ENCODE results near the gene CHD5. TPM values are rescaled to one million over a fixed set of nuclear protein-coding genes. Genes with fewer than 3 reads are reported as not detected.
"Not testable (repeated sequence)": the region's sequence is repeated elsewhere in the genome, so short reads cannot be mapped to it uniquely, and the experiment has no call there.

Gene CHD5
- polyA plus RNA-seq, 1 donor: 0.14 TPM

GRCh38 chr1:6086358-6086757, 93.8 kb downstream of the CHD5 start:
- no peak for DNase-seq (ENCODE audit: low read depth)

- no peak for DNase-seq (ENCODE audit: low read depth)
Measured at GRCh38 chr1:6085666-6086065, 94.5 kb downstream of the CHD5 start.

GRCh38 chr1:6084781-6085495, 95.2 kb downstream of the CHD5 start:
- DNase-seq (ENCODE audit: low read depth): no peak

- DNase-seq (ENCODE audit: low read depth): no peak
Measured at GRCh38 chr1:6083801-6084446, 96.2 kb downstream of the CHD5 start.

- no peak for DNase-seq (ENCODE audit: low read depth)
Measured at GRCh38 chr1:6083385-6083784, 96.7 kb downstream of the CHD5 start.

- DNase-seq (ENCODE audit: low read depth): peak; percentile 59
Measured at GRCh38 chr1:6082430-6082971, 97.6 kb downstream of the CHD5 start.

- no peak for DNase-seq (ENCODE audit: low read depth)
Measured at GRCh38 chr1:6081901-6082300, 98.2 kb downstream of the CHD5 start.

- DNase-seq (ENCODE audit: low read depth): no peak
Measured at GRCh38 chr1:6080469-6080868, 99.7 kb downstream of the CHD5 start.

GRCh38 chr1:6077919-6078318, 102.2 kb downstream of the CHD5 start:
- DNase-seq (ENCODE audit: low read depth): no peak

GRCh38 chr1:6077506-6077905, 102.6 kb downstream of the CHD5 start:
- DNase-seq (ENCODE audit: low read depth): no peak

- DNase-seq (ENCODE audit: low read depth): not testable (repeated sequence)
Measured at GRCh38 chr1:6077061-6077460, 103.1 kb downstream of the CHD5 start.

- no peak for DNase-seq (ENCODE audit: low read depth)
Measured at GRCh38 chr1:6075748-6076147, 104.4 kb downstream of the CHD5 start.

- DNase-seq (ENCODE audit: low read depth): no peak
Measured at GRCh38 chr1:6074192-6074901, 105.8 kb downstream of the CHD5 start.

GRCh38 chr1:6073480-6074053, 106.6 kb downstream of the CHD5 start:
- no peak for DNase-seq (ENCODE audit: low read depth)

GRCh38 chr1:6072774-6073479, 107.2 kb downstream of the CHD5 start:
- no peak for DNase-seq (ENCODE audit: low read depth)

- no peak for DNase-seq (ENCODE audit: low read depth)
Measured at GRCh38 chr1:6071219-6071618, 108.9 kb downstream of the CHD5 start.

- DNase-seq (ENCODE audit: low read depth): no peak
Measured at GRCh38 chr1:6070450-6070974, 109.6 kb downstream of the CHD5 start.

GRCh38 chr1:6069573-6069972, 110.5 kb downstream of the CHD5 start:
- no peak for DNase-seq (ENCODE audit: low read depth)

GRCh38 chr1:6068932-6069331, 111.2 kb downstream of the CHD5 start:
- DNase-seq (ENCODE audit: low read depth): no peak

GRCh38 chr1:6068073-6068472, 112.0 kb downstream of the CHD5 start:
- no peak for DNase-seq (ENCODE audit: low read depth)

GRCh38 chr1:6066680-6067079, 113.4 kb downstream of the CHD5 start:
- no peak for DNase-seq (ENCODE audit: low read depth)

Measured in forelimb muscle (tissue), 1 donor.